HG03103 (cell line): ENCODE results near the gene SEMA3B.
"Not testable (repeated sequence)": the region's sequence is repeated elsewhere in the genome, so short reads cannot be mapped to it uniquely, and the experiment has no call there.

Experiments used
- ATAC-seq: cut with Tn5 transposase; IDR thresholded peaks from one replicate; pipeline ENCODE4 v1.9.1; 2021; ENCODE audit warnings: low read depth; ENCODE audit not compliant: unreplicated experiment

SEMA3B gene

GRCh38 chr3:50237754-50238548, 31.0 kb upstream of the SEMA3B start:
- ATAC-seq, result no peak

- ATAC-seq, result no peak
These were observed 30.4 kb upstream of the SEMA3B start for GRCh38 chr3:50238549-50239026.

- no peak for ATAC-seq
These were observed 29.3 kb upstream of the SEMA3B start for GRCh38 chr3:50239649-50240048.

DNA sequence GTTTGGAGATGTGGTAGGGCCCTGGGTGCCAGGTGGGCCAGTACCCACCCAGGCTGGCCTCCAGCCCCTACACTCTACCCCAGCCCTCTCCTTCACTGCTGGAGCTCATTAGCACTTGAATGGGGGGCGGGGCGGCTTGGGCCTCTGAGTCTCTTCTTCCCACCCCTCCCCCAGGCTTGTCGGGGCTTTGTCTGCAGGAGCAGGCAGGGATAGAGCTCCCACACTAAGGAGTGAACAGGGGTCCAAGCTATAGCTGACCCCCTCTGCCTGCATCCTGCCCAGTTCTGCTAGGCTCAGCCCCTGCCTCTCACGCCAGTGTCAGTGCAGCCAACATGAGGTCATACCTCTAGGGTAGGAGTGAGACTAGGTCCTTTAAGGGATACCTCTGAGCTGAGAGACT, 27.8 kb upstream of the SEMA3B start:
- ATAC-seq, result no peak

- no peak for ATAC-seq
These were observed 27.1 kb upstream of the SEMA3B start for GRCh38 chr3:50241713-50242380.

DNA sequence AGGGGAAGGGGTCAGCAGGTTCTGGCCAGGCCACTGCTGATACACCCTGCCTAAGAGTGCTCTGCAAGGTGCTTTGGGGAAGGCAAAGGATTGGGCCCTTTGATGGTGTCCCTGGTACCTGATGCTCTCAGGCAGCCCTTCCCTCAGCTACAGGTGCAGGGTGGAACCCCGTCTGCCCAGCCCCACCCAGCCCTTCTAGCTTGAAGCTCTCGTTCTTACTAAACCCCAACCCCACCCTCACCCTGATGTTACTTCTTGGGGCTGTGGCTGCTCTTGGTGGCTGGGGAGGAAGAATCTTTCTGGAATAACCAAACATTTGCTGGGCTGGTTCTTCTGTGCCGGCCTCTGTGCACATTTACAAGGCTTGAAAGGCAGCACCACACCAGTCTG, 26.6 kb upstream of the SEMA3B start:
- ATAC-seq, result no peak

DNA sequence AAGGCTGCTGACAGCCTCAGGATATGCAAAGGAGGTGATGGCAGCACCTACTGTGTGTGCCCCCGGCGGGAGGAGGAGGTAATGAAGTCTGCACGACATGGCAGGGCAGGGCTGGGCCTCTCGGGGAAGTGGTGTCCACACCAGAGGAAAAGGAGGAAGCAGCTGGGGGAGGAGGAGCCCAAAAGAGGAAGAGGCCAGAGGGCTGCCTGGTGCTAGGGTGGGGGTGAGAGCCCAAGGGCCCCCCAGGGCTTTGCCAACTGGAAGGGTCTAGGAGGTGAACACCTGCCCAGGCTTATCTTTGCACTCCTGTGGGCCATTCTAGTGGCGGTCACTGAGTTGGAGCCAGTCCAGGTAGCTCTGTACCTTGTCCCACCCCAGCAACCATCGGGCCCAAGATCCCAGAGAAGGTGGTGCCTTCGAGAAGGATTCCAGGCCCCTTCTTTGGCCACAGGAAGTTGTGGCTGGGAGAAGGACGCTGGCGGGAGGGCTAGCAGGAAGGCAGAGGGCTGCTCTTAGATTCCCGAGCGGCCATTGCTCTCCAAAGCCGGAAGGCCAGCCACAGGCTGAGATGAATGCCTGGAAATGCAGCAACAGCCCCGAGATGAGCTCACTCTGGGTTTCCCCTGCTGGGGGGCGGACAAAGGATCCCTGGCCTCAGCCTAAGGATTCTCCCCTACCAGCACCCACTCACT, 25.9 kb upstream of the SEMA3B start:
- ATAC-seq, result no peak

GRCh38 chr3:50243543-50243895, 25.4 kb upstream of the SEMA3B start:
- no peak for ATAC-seq

- not testable (repeated sequence) for ATAC-seq
These were observed 24.1 kb upstream of the SEMA3B start for GRCh38 chr3:50244813-50245212.

DNA sequence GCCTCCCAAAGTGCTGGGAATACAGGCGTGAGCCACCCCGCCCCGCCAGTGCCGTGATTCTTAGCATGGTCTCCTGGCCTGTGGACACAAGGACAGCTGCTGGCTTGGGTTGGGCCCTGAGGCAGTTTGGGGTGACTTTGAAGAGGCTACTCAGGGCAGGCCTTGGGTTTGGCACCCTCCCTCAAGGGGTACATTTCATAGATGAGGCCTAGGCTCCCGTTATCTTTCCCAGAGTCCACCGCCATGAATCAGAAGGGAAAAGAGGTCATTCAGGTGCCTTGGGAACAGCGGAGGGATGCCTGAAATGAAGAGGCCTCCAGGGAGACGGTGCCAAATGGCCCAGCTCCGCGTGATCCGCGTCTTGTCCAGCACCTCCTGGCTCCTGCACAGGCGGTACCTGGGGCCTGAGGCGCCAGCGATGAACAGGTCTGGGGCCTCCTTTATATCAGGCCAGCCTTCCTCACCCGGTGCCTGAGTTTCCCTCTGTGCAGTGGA, 23.6 kb upstream of the SEMA3B start:
- no peak for ATAC-seq

DNA sequence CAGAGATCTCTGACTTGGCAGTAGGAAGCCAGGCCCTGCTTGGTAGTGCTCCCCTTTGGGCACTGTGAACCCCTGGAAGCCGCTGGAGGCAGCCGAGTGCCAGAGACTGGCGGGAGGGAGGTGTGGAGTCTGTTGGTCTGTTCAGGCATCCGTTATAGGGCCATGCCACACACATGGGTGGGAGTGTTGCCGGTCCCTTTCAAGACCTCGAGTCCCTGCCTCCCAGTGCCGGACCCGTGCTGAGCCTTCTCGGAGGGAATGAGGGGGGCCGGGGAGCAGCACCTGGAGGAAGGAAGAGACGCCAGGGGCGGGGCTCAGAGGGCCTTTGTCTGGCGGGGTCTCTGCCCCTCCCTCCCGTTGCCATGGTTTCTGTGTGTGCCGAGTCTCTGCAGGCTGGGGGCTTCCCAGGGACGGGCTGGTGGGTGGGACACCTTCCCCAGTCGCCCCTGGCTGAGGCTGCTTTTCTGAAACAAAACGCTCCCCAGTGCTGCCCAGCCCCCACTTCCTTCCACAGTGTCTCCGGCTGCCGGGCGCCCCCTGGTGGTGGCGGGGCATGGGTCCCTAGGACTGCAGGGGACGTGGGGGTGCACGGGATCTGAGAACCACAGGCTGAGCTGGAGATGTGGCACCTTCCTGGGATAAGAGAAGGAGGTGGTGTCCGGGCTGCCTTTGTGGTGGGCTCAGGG, 23.0 kb upstream of the SEMA3B start:
- peak; percentile 45 for ATAC-seq

- peak; percentile 48 for ATAC-seq
These were observed 22.4 kb upstream of the SEMA3B start for GRCh38 chr3:50246517-50246954.

DNA sequence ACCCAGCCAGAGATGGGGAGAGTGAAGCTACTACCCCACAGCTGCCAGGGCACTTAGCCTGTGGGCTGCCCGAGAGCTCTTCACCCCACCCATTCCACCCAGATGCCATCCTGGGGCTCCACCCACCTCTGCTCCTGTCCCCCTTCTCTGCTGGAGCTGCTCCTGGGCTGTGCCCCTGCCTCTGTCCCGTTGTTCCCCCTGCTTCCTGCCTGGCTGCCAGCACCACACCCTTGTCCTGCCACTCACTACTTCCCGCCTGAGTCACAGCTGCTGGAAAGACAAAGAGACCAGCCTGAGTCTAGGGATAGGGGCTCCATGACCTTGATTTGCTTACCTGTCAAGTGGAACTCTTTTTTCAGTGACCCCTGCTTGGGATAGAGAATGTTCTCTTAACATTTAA, 20.6 kb upstream of the SEMA3B start:
- ATAC-seq, result no peak

DNA sequence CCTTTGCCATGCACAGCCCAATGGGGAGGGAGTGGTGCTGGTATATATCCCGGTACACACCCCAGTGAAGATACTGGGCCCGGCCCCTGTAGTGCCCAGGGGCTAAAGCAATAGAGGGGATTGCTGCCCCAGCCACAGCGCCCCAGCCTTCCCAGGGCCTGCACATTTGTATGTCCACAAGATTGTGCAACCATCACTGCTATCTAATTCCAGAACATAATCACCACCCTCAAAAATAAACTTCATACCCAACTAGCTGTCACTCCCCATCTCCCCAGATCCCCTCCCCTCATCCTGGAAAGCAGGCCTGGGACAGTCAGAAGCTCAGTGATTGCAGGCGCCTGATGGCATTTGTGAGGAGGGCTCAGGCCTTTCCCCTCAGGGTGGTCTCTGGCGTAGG, 19.5 kb upstream of the SEMA3B start:
- ATAC-seq, result no peak

DNA sequence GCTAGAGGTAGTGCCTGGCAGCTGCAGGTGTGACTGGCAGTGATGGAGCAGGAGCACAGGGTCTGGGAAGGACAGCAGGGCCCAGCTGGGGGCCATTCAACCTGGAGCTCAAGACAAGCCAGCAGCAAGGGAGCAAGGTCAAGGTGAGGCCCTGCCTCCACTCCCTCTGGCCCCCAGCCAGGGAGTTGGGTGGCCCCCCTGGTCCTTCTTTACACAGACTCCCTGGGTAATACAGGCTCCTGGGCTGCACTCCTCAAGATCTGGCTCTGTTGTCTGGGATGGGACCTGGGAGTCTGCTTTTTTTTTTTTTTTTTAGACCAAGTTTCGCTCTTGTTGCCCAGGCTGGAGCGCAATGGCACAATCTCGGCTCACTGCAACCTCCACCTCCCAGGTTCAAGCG, 18.4 kb upstream of the SEMA3B start:
- no peak for ATAC-seq

DNA sequence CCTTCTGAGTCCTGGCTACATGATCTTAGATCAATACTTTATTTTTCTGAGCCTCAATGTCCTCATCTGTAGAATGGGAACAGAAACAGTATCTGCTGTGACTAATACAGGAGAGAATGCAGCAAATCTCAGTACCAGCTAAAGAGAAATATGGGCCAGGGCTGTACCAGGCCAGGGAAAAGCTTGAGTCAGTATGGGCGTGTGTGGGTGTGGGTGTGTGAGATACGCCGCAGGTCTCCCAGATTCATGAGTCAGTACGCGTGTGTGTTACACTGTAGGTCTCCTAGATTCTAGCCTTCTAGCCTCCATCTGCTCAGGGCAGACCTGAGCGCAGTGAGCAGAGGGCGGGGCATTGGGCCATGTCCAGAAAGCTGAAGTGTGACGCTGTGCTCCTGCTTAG, 17.7 kb upstream of the SEMA3B start:
- ATAC-seq, result no peak

DNA sequence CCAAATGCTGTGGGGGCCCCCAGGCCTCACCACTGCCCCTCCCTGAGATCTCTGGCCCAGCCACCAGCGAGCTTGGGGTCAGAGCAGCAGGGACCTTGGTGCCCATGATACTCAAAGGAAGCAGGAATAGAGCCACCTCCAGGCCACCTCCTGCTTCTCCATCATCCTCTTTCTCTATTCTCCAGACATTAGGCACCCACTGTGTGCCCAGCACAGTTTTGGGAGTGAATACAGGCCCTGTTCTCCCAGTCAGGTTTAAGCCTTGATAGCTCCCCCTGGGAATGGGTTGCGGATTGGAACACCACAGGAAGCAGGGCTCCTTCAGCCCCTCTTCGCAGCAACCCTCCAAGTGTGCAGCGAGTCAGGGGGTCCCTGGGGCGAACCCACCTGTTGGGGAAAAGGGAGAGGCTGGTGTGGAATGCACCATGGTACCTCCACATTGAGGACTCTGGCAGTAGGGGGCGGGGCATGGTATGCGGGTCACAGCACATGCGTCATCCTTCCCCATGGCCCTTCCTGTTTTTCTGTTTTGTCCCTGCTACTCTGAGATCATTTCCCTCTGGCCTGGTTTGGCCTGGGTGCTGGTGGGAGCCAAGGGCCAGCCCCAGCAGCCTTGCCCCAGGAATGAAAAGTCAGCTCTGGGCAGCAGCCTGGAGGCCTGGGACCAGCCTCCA, 14.2 kb upstream of the SEMA3B start:
- ATAC-seq, result no peak

DNA sequence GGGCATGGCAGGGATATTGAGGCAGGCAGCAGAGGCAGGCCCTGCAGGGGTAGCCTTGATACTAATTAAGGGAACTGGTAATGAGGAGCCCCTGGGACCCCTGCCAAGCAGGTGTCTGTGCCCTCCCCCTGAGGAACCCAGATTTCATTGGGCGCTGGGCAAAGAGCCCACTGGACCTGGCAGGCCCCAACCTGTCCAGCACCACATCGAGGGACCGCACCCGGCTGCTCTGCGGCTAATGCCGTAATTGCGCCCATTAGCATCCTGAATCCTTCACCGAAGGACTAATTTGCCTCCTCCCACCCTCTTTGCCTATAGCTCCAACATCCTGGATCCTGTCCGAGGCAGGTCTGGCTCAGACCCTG, 13.7 kb upstream of the SEMA3B start:
- no peak for ATAC-seq

DNA sequence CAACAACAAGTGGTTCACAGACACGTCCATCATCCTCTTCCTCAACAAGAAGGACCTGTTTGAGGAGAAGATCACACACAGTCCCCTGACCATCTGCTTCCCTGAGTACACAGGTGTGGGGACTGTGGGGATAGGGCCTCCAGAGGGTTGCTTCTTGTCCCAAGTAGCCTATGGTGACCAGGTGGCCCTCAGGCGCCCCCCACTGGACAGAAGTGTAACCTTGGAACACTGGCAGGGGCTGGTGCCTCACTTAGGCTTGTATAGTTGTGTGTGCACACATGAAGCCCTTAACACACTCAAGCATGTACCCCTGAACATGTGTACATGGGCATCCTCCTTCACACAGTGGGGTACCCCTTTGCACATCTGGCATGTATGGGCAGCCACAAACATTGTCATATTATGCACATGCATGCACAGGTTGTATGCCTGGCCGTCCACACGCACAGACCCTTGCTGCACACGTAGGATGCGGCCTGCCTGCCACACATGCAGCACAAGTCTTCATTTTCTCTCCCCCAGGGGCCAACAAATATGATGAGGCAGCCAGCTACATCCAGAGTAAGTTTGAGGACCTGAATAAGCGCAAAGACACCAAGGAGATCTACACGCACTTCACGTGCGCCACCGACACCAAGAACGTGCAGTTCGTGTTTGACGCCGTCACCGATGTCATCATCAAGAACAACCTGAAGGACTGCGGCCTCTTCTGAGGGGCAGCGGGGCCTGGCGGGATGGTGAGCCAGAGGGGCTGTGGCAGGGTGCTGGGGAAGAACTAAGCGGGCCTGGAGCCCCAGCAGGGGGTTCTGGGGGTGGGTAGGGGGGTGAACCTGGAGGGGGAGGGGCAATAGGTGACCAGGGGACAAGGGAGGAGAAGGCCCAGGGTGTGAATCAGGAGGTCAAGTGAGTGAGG, 11.7 kb upstream of the SEMA3B start:
- no peak for ATAC-seq
